ENCODE data around the gene CCR8. TPM values are rescaled to one million over a fixed set of nuclear protein-coding genes. Genes with fewer than 3 reads are reported as not detected.
"Not testable (repeated sequence)": the region's sequence is repeated elsewhere in the genome, so short reads cannot be mapped to it uniquely, and the experiment has no call there.

Gene CCR8
- total RNA-seq, 1 donor from 2014 or later = not detected

DNA sequence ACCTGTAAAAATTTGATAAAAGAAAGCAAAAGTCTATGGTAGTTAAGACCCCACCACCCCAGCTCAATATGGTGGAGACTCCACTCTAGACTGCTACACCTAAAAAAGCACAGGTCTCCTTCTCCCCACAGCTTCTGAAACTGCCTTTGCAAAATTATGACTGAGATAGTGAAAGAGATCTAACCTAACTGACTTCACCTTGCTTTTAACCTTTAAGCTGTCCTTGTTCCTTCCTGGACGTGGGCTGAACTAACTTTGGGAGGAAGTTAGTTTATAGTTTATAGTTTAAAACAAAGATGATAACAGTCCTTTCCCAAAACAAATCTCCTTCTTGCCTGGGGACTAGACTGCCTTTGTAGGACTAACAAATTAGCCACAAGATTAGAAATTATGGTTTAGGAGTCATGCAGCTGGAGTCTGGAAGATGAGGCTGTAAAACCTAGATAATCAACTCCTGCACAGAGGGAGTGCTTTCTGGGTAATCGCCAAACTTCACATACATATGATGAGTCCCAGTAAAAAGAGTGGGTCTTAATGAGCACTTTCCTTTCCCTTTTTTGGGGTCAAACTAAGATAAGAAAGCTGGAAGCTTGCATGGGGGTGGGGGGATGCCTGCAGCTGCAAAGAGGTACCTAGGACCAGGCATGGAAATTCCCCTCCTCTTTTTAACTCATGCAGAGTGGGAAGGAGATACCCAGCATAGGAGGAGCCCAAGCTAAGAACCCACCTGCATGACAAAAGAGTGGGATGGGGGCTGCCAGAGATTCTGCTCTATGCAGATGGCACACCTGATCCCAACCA is 17.5 kb downstream of the CCR8 start:
- no peak for FAIRE-seq
- DNase-seq (ENCODE audit: low spot score in 2 of 2) = no peak

DNA sequence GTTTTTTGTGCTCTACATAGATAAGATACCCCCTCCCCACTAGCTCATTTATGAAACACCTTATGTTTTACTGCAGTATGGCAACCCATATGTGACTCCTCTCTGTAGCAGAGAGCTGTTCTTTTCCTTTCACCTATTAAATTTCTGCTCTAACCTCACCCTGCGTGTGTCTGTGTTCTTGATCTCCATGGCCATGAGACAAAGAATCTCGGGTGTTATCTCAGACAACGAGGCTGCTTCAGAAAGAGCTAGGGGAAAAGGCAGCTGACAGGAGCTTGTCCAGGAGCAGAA is 18.0 kb downstream of the CCR8 start:
- DNase-seq (ENCODE audit: low spot score in 2 of 2) = no peak
- no peak for FAIRE-seq

GRCh38 chr3:39349080-39349479 is 19.6 kb downstream of the CCR8 start:
- FAIRE-seq = no peak
- DNase-seq (ENCODE audit: low spot score in 2 of 2) = no peak

- FAIRE-seq (no peak), DNase-seq (ENCODE audit: low spot score in 2 of 2) (no peak)
Observed at GRCh38 chr3:39350714-39351113, 21.2 kb downstream of the CCR8 start.

DNA sequence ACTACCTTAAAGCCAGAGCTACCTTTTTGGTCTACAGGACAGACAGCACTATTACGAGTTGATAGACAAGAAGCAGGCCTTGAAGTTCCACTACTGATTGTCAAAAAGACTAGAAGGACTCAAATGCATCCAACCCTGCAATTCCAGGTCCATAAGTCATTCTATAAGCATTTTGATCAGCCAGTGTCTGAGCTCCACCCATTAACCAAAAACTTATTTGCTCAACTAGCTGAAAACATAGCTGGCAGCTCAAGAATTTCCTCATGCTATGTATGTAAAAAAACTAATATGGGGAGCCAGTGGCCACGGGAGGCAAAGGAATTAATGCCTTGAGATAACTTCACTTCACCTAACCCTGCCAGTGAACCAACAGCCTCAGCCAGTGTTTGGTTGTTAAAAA is 21.6 kb downstream of the CCR8 start:
- DNase-seq (ENCODE audit: low spot score in 2 of 2); FAIRE-seq: not testable (repeated sequence)

- not testable (repeated sequence) for FAIRE-seq
Observed at GRCh38 chr3:39353168-39353927, 23.8 kb downstream of the CCR8 start.

GRCh38 chr3:39358333-39358732 is 28.8 kb downstream of the CCR8 start:
- FAIRE-seq (no peak), DNase-seq (ENCODE audit: low spot score in 2 of 2) (no peak)

More at GRCh38 chr3:39353168-39353927, 23.8 kb downstream of the CCR8 start:
- DNase-seq (ENCODE audit: low spot score in 2 of 2) = not testable (repeated sequence)

GRCh38 chr3:39361252-39361927 is 31.9 kb downstream of the CCR8 start:
- FAIRE-seq = no peak
- no peak for DNase-seq (ENCODE audit: low spot score in 2 of 2)

- DNase-seq (ENCODE audit: low spot score in 2 of 2) = no peak
- FAIRE-seq = no peak
Observed at GRCh38 chr3:39362192-39362591, 32.7 kb downstream of the CCR8 start.

DNA sequence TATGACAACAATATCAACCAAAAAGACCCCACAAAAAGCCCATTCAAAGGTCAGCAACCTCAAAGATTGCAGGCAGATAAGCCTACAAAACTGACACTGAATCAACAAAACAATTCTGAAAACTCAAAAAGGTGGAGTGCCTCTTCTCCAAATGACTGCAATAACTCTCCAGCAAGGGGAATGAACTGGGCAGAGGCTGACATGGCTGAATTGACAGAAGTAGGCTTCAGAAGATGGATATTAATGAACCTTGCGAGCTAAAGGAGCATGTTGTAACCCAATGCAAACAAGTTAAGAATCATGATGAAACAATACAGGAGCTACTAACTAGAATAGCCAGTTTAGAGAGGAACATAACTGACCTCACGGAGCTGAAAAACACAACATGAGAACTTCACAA is 33.3 kb downstream of the CCR8 start:
- DNase-seq (ENCODE audit: low spot score in 2 of 2) (no peak), FAIRE-seq (no peak)

DNA sequence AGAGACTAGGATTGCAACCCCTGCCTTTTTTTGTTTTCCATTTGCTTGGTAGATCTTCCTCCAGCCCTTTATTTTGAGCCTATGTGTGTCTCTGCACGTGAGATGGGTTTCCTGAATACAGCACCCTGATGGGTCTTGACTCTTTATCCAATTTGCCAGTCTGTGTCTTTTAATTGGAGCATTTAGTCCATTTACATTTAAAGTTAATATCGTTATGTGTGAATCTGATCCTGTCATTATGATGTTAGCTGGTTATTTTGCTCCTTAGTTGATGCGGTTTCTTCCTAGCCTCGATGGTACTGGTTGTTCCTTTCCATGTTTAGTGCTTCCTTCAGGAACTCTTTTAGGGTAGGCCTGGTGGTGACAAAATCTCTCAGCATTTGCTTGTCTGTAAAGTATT is 40.9 kb downstream of the CCR8 start:
- FAIRE-seq; DNase-seq (ENCODE audit: low spot score in 2 of 2): not testable (repeated sequence)

DNA sequence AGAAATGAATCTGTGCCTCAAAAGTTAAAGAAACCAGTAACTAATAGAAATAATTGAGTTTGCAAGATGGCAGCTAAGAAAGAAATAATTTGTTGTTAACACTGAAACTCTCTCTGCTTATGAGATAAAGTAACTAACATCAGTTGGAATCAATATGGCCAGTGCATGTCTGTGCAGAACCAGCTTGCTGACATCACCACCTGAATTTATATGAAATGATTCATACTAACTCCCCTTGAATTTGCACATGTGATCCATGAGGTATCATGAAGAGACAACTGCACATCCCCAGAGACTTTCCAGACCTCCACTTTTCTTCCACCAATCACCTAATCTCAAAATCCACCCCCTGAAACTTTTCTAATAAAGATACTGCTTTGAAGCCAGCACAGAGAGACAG is 43.3 kb downstream of the CCR8 start:
- no peak for DNase-seq (ENCODE audit: low spot score in 2 of 2)

GRCh38 chr3:39376959-39377634 is 47.6 kb downstream of the CCR8 start:
- FAIRE-seq (no peak), DNase-seq (ENCODE audit: low spot score in 2 of 2) (no peak)

More for the DNA sequence above, 43.3 kb downstream of the CCR8 start:
- FAIRE-seq = no peak

- FAIRE-seq = no peak
- peak in 1 of 2 donors; percentile 26 for DNase-seq (ENCODE audit: low spot score in 2 of 2)
Observed at GRCh38 chr3:39378088-39378487, 48.6 kb downstream of the CCR8 start.

DNA sequence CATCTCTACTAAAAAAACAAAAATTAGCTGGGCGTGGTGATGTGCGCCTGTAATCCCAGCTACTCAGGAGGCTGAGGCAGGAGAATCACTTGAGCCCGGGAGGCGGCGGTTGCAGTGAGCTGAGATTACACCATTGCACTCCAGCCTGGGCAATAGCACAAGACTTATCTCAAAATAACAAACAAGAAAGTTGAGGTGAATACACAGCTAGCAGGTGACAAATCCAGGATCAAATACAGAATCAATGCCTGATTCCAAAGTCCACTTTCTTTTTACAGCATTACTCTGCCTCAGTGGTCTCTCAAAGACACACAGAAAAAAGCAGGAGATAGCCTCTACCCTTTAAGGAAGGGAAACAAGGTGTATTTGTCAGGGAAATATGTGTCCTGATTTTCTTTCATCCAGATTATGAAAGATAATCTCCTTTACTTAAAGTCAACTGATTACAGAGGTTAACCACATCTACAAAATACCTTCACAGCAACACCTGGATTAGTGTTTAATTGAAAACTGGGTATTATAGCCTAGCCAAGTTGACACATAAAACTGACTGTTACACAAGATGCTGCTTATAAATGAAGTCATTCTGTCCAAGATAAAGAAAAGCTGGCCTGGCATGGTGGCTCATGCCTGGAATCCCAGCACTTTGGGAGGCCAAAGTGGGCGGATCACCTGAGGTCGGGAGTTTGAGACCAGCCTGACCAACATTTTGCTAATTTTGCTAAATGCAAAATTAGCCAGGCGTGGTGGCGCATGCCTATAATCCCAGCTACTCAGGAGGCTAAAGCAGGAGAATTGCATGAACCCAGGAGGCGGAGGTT is 49.7 kb downstream of the CCR8 start:
- no peak for FAIRE-seq
- no peak for DNase-seq (ENCODE audit: low spot score in 2 of 2)

DNA sequence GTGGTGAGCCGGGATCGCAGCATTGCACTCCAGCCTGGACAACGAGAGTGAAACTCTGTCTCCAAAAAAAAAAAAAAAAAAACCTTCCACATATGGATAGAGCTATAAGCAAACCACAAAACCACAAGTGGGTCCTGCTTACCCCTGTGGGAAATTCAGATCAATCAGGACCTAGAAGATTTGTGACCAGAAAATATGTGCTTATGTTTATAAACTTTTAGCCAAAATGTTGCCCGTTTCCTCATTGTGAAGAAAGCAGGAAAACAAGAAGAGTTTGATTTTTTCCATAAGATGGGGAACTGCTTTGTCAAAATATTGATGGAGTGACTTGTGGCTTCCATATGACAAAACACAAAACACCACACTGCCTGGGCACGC is 50.3 kb downstream of the CCR8 start:
- DNase-seq (ENCODE audit: low spot score in 2 of 2) (no peak), FAIRE-seq (no peak)

DNA sequence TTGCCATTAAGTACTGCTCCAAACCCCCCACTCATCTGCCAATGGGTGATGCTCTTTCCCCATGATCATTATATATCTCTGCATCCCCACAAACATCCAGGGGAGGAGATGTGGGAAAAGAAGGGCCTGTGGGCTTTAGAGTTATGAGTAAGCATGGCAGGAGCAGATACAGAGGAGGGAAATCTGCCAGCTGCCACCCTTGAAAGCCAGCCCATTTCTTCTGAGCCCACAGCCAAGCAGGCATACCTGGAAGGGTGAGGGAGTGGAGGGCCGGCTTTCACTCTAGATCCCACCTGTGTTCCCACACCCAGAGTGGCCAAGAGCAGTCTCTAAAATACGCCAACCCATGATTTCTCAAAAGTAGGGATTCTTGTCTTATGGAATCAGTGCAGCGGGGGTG is 51.9 kb downstream of the CCR8 start:
- FAIRE-seq (no peak), DNase-seq (ENCODE audit: low spot score in 2 of 2) (no peak)

Measured in frontal cortex (tissue), 4 donors.